ENCODE measurements around the gene RASAL1. TPM values are rescaled to one million over a fixed set of nuclear protein-coding genes. Genes with fewer than 3 reads are reported as not detected.

RASAL1 gene
- polyA plus RNA-seq, 1 of the 3 experiments (the other 2 are of a cell fraction) = not detected

DNA sequence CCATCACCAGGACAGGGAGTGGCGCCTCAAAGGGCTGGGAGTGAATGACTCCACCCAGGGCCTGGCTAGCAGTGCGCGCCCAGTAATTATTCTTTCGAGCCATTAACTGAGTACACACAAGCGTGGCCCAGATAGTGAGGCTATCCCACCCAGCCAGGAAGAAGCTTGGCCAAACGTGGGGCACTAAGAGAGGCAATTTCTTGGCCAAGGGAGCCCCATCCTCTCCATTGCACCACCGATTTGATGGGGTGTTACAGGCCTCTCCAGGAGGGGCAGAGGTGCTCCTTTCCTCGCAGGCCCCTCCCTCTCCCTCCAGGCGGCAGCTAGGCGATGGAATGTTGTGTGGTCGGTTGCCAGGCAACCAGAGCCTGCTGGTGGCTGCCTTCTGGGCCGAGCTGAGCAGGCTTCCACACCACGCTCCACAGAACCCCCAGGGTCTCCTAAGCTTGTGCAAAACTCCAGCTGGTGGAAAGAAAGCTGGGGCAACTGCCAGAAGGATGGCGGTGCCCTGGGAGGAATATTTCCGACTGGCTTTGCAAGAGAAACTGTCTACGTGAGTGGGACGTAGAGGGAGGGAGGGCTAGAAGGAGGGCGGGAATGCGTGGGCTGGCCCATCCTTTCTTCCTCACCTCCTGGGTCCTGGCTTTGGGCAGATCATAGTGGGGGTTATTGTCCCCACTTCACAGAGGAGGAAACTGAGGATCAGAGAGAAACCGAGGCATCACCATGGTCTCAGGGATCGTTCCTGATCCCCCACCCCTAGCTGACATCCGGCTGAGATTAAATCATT, 14.0 kb upstream of the RASAL1 start, which contains the start of gene CFAP73 (continued):
- TF ChIP-seq MXI1 (IDR thresholded peaks at IDR 0.05; ENCODE audit: low read depth, low read length) (peak; percentile 27; the same call in 1 of the 2 replicates), FOXJ3 (CRISPR knock-in tag; IDR thresholded peaks at IDR 0.05) (no peak), CHD2 (IDR thresholded peaks at IDR 0.05; ENCODE audit: low read length, partially characterized antibody) (no peak), RXRA (IDR thresholded peaks at IDR 0.05; ENCODE audit: borderline replicate concordance, low read depth) (no peak), FOSL2 (IDR thresholded peaks at IDR 0.05; ENCODE audit: borderline replicate concordance, low read depth) (no peak), ELF1 (IDR thresholded peaks at IDR 0.05) (no peak), NRF1 (IDR thresholded peaks at IDR 0.05; ENCODE audit: low read depth, low read length) (no peak), EZH2phosphoT487 (IDR thresholded peaks at IDR 0.05; ENCODE audit: borderline replicate concordance, low read depth) (no peak)
- TF ChIP-seq, protein P1, sequence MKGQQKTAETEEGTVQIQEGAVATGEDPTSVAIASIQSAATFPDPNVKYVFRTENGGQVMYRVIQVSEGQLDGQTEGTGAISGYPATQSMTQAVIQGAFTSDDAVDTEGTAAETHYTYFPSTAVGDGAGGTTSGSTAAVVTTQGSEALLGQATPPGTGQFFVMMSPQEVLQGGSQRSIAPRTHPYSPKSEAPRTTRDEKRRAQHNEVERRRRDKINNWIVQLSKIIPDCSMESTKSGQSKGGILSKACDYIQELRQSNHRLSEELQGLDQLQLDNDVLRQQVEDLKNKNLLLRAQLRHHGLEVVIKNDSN (IDR thresholded peaks at IDR 0.05; ENCODE audit: borderline replicate concordance, low read depth) = no peak

DNA sequence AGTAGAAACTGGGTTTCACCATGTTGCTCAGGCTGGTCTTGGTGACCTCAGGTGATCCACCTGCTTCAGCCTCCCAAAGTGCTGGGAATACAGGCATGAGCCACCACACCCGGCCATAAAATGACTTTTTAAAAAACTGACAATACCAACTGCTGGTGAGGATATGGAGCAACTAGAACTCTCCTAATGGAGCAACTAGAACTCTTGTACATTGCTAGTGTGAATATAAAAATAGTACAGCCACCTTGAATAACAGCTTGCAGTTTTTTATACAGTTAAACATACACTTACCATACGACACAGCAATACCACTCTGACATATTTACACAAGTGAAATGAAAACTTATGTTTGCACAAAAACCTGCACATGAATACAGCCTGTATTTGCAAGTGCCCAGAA, 11.4 kb upstream of the RASAL1 start:
- Histone ChIP-seq H3K4me1 (ENCODE audit: control insufficient read depth in 1 of 2, insufficient read depth in 2 of 2, low read depth in 1 of 2, low read length in 1 of 2) (peaks cover 5 to 6% of the 10 kb centered on the region in 2 experiments; a peak in 2 of 4 replicates), H3K27ac (ENCODE audit: low read depth in 2 of 2, low read length in 1 of 2) (no peak overlapping the region), H3K79me2 (ENCODE audit: insufficient read depth) (no peaks in the 10 kb centered on the region), H4K20me1 (ENCODE audit: insufficient read depth) (no peaks in the 10 kb centered on the region), H3K36me3 (replicated peaks in 1 of 2; ENCODE audit: control insufficient read depth in 1 of 2, insufficient read depth in 2 of 2, low read length in 1 of 2) (no peaks in the 10 kb centered on the region), H2AFZ (ENCODE audit: low read depth) (no peak overlapping the region), H3K4me2 (no peak overlapping the region), H3K9ac (no peak overlapping the region), H3K9me3 (0 out of 2 replicates have a peak, but pooled peaks cover 5% of the 10 kb centered on the region), H3K27me3 (ENCODE audit: insufficient read depth) (peaks cover 2% of the 10 kb centered on the region), H3K9me2 (no peaks in the 10 kb centered on the region), H3F3A (replicated peaks; ENCODE audit: insufficient read depth) (no peaks in the 10 kb centered on the region), H3K4me3 (ENCODE audit: low read depth in 2 of 2, low read length in 1 of 2) (no peak overlapping the region)
- ChIA-PET CTCF (interaction anchor here (1.3 kb wide), 3 partner anchors 8 to 98 kb away, joined by 4 to 5 read pairs (median 5); partner anchors contain the start of gene RASAL1), POLR2A (no interaction called here)
- DNase-seq = no peak
- TF ChIP-seq MXI1 (IDR thresholded peaks at IDR 0.05; ENCODE audit: low read depth, low read length) (no peak), NRF1 (IDR thresholded peaks at IDR 0.05; ENCODE audit: low read depth, low read length) (no peak), TEAD4 (IDR thresholded peaks at IDR 0.05; ENCODE audit: borderline replicate concordance, insufficient read depth) (no peak), CHD2 (IDR thresholded peaks at IDR 0.05; ENCODE audit: low read length, partially characterized antibody) (no peak), GATA2 (CRISPR knock-in tag; IDR thresholded peaks at IDR 0.05) (no peak), NFIC (IDR thresholded peaks at IDR 0.05; ENCODE audit: borderline replicate concordance) (no peak), GABPA (IDR thresholded peaks at IDR 0.05; ENCODE audit: low read depth) (no peak), RFX5 (IDR thresholded peaks at IDR 0.05; ENCODE audit: low read length) (no peak), SIN3A (IDR thresholded peaks at IDR 0.05; ENCODE audit: borderline replicate concordance, low read depth, low read length) (no peak), RAD21 (IDR thresholded peaks at IDR 0.05; ENCODE audit: low read length) (no peak)
- TF ChIP-seq, protein P2, sequence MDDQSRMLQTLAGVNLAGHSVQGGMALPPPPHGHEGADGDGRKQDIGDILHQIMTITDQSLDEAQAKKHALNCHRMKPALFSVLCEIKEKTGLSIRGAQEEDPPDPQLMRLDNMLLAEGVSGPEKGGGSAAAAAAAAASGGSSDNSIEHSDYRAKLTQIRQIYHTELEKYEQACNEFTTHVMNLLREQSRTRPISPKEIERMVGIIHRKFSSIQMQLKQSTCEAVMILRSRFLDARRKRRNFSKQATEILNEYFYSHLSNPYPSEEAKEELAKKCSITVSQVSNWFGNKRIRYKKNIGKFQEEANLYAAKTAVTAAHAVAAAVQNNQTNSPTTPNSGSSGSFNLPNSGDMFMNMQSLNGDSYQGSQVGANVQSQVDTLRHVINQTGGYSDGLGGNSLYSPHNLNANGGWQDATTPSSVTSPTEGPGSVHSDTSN (IDR thresholded peaks at IDR 0.05) = no peak
- TF ChIP-seq, protein P1 (IDR thresholded peaks at IDR 0.05; ENCODE audit: borderline replicate concordance, low read depth) = no peak
- 61% methylated on average over 2 of the region's 2 CpGs for WGBS (ENCODE audit: low lambda C conversion rate)
